GM19351 (cell line): Measurements from ENCODE around the gene OR5W2.
"Not testable (repeated sequence)": the region's sequence is repeated elsewhere in the genome, so short reads cannot be mapped to it uniquely, and the experiment has no call there.

ENCODE experiments used
- ATAC-seq: cut with Tn5 transposase; IDR thresholded peaks from one replicate; pipeline ENCODE4 v1.9.1; 2021; ENCODE audit warnings: mild to moderate bottlenecking, moderate library complexity; ENCODE audit not compliant: unreplicated experiment

OR5W2 gene

DNA sequence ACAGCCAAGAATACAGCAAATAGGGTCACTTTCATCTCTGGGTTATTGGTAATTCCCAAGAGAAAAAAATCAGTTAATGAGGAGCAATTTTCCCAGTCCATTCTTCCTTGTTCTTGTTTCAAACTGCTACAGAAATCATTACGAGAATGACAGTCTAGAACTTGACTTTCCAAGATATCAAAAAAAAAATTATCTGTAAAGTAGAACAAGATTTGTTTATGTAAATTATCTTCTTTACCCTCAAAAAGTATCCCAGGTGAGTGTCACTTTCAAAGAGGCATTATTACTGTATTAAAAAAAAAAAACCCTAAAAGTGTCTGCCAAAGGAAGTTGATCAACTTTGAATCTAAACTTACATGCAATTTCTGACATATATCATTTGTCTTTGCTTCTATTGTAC lies at the start of gene OR5W2:
Gene OR5W2, minus strand, starts transcription at position 101 of the 400 bp plus-strand sequence. Its CDS starts 0 bp downstream, at position 101.
- no peak for ATAC-seq

DNA sequence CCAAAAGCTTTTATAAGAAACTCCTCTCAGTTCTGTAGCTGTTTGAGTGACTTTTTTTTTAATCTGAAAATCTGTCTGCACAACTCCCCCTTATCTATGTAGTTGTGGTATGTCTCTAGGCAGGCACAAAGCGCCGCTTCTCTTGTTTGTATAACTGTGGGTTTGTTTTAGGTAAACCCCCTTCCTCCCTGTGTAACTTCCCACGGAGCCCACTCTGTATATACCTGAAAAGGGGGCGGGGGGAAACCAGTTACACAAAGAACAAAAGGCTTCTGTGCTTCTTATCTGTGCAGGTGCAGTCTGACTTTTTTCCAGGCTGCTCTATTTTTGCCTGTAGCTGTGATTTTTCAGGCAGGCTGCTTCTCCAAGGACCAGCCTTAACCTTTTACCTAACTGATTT lies 42.1 kb upstream of the OR5W2 start:
- ATAC-seq = no peak

DNA sequence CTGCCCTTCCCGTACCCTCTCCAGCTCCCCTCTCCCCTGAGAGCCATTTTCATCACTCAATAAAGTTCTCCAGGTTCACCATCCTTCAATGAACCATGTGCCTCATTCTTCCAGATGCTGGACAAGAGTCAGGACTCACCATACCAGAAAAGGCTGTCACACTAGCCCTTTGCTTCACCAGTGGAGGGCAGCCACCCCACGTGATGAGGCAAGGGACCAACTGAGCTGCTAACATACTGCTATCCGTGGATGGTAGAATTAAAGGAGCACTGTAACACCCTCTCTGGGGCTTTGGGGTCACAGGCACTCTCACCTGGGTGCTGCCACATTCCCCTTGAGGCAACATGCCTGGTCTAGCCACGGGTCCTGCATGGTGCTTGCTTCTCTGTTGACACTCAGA lies 34.9 kb upstream of the OR5W2 start:
- ATAC-seq = no peak

DNA sequence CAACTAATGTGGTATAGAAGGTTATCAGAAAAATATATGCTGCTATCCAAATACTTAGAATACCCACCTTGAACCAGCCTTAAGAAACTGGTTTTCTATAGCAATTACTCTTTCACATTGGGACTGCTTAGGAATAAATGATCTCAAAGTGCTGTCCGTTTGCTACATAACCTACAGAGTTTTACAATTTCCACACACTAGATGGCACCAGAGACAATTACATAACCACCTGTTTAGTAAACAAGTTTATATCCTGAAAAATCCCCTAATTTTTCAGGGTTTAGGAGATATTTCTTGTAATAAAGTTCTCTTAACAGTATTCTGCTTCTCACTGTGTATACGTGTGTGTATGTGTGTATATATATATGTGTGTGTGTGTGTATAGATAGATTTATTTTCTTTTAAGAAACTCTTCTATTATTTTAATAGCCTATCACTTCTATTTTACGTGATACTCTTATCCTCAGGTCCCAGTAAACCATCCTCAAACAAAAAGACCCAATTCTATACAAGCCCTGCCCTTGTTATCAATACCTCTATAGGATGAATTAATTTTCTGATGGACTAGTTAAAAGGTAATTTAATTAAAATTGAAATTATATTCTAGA lies 28.5 kb upstream of the OR5W2 start:
- ATAC-seq = peak; percentile 69

DNA sequence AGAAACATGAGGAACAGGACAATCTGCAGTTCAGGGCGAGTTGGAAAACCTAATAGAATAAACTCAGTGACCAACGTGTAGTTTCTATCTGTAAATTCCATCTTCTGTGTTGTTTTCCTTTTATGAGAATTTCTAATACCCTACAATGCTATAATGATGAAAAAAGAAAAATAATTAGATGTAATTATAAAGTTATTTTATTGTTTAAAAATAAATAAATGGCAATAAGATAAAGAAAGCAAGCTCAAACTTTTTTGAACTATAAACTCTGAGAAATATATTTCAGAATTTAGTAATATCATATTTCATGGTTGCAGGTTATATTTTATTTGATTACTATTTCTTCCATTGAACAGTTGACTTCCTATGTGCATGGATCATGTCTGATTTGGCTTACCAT lies 21.9 kb upstream of the OR5W2 start, which contains the start of gene OR5I1:
Gene OR5I1, minus strand, starts transcription at position 101 of the 400 bp plus-strand sequence. Its CDS starts 0 bp downstream, at position 101.
- no peak for ATAC-seq

DNA sequence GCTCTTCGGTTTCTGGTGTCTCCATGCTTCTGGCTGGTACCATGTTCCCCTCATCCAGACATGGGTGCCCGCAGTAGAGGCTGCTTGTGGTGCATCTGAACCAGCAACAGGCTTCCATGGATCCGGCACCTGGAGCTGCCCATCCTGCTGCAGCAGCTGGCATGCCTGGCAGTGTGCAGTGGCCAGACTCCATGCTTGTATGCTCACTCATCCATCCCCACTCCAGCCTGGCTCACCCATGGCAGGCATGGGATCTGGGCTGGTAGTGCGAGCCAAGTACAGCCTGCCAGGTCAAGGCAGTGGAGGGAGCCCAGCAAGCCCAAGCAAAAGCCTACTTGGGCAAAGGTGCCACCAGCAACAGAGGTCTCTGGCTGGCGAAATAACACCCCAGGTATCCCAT lies 6.2 kb upstream of the OR5W2 start:
- no peak for ATAC-seq

DNA sequence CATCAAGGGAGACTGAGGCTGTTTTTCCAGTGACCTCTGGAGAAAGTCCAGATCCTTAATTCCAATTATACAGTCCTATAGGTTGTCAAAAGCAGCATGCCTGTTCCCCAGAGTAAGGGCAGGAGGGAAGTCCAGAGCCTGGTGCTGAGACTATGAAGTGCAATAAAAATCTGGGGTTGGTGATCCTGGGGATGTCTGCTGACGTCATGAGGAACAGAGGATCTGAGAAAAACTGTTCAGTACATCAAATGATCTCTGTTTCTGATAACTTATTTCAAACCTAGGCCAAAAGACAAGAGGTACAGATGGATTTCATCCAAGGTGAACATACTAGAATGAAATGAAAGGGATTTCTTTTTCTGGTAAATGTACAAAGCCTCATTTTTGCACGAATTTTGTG lies 12.1 kb downstream of the OR5W2 start:
- no peak for ATAC-seq

DNA sequence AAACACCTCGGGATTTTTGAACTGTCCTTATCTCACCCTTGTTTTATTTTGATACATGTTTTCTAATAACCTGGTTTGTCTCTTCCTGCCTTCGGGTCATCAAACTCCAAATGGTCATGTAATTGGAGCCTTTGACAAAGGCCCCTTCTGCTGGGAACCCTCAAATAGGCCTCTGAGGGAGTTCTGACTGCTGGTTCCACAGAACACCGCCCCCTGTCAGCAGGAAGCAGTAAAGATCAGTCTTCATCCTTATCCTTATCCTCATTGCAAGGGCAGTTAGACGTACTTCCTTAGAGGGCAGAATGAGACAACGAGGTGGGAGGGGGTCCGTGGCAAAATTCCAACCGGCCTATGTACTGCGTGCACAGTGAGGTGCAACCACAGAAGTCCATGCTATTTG lies 19.2 kb downstream of the OR5W2 start:
- ATAC-seq = no peak

DNA sequence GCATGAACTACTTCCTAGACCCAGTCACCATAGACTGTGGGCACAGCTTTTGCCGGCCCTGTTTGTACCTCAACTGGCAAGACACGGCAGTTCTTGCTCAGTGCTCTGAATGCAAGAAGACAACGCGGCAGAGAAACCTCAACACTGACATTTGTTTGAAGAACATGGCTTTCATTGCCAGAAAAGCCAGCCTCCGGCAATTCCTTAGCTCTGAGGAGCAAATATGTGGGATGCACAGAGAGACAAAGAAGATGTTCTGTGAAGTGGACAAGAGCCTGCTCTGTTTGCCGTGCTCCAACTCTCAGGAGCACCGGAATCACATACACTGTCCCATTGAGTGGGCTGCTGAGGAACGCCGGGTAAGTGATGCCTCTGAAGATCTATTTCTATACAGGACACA lies 28.9 kb downstream of the OR5W2 start:
- ATAC-seq = not testable (repeated sequence)

DNA sequence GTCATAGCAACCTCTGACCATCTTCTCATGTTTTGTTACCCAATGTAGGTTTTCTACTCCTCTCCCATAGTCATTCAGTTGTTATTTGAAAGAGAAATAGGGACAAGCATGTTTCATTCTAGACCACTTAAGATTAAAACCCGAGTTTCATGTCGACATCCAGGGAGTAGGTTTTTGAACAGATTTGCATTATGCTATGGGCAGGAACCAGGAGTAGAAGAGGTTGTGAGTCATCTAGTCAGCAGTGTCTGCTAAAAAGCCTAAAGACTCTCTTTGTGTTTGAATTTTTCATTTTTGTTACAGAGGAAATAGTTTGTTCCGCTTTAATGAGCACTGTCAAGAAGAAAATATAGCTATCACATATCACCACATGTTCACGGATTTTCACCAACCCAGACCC lies 29.4 kb downstream of the OR5W2 start:
- ATAC-seq = not testable (repeated sequence)

DNA sequence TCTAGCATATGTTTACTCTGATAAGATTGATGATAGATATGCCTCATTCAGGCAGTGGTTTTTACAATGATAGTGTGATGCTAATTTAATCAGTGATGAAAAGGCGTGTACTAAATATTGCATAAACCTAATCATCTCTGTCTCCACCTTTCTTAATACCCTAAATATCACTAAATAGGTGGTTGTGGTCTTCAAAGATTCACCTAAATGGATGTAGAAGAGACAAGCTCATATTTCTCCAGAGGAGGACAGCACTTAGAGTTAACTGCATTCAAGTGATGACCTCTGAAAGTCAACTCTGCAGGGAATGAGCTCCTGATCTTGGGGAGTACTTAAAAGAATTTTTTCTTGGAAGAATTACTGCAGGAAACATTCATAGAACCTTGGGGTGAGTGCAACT lies 31.4 kb downstream of the OR5W2 start, which contains the start of gene TRIM51:
Gene TRIM51, plus strand, starts transcription at position 301 of the 400 bp plus-strand sequence. CDS start 2,132 bp downstream, outside the sequence.
- ATAC-seq = not testable (repeated sequence)

DNA sequence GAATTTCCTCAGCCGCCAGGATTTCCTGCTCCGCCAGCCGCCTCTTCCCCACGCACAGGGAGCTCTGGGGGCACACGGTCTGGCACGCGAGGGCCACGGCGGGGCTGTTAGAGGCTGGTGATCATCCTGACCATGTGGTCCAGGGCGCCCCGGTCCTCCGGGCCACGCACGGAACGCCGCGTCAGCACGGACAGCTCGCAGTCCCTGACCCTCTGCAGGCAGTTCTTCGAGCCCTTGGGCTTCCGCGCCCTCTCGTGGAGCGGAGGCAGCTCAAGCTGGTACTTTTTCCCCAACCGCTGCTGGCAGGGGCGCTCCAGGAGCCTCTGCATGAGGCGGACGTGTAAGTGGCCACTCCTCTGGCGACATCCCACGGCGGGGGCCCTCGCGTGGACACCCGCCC lies 41.2 kb downstream of the OR5W2 start:
- ATAC-seq = not testable (repeated sequence)

DNA sequence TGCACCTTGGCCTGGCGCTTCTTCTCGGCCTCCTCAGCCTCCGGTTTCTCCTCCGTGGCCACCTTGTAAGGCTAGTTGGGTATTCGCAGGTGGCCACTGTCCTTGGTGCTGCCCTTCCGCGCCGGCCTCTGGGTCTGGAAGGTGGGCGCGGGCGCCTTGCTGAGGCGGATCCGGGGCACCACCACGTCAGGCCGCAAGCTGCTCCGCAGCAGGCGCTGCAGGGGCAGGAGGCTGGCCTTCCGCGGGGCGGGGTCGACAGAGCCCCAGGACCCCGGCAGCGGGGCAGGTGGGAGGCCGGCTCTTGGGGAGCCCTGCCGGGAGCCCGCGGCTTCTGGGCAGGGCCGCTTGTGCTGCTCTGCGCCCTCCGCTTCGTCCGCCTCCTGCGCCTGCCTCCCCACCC lies 41.7 kb downstream of the OR5W2 start:
- not testable (repeated sequence) for ATAC-seq

DNA sequence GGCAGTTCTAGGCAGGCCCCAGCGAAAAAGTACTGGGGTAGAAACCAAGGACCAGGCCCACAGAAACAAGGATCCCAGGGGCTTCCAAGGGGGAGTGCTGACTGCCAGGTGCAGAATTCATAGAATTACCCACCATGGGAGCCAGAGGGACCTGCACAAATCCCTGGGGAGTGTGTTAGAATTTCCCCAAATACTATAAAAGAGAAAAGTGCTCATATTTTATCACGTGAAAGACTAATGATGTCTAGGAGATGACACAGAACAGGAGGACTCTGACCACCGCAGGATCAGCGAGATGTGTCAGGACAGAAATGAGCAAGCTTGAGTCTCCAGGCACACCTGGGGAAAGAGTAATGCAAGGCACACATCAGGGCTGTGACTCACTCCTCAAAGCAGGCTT lies 47.0 kb downstream of the OR5W2 start:
- ATAC-seq = not testable (repeated sequence)
